ENCODE measurements around the gene LHB. TPM values are rescaled to one million over a fixed set of nuclear protein-coding genes. Genes with fewer than 3 reads are reported as not detected.

Gene LHB
- total RNA-seq, 1 experiment from 2014 or later, result not detected

DNA sequence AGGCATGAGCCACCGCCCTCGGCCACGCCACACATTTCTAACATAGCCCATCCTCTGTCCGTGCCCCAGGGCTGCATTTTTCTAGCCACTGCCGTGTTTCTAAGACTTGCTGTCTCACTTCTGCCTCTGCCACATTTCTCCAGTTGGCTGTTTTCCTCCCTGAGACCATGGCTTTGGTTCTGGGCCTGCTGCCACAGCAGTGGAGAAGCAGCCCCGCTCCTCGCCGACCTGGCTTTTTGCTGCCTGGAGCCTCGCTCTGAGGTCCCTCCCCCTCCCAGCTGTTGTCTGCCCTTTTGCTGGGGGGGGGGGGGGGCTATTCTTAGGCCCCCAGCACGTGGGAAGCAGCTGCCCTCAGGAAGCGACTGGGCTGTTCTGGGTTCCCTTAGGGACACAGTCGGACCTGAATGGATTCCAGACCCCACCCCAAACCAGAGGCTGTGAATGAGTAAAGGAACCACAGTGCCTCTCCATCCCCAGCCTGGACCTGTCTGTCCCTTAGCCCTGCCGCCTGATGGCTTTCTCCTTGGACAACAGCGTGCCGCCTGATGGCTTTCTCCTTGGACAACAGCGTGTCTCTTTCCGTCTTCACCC, 27.1 kb downstream of the LHB start:
- Histone ChIP-seq H2BK15ac (ENCODE audit: low read depth, low read length) (no peak overlapping the region), H3K27ac (ENCODE audit: insufficient read length, low read depth, low read length) (no peak overlapping the region), H3K4me1 (ENCODE audit: insufficient read depth, low read length) (no peaks in the 10 kb centered on the region; the same call in 1 of the 2 replicates), H3T11ph (ENCODE audit: low read length) (no peak overlapping the region), H2AK5ac (ENCODE audit: insufficient read length, low read length) (no peak overlapping the region), H4K8ac (replicated peaks; ENCODE audit: insufficient read length, low read depth, low read length) (no peak overlapping the region), H3K18ac (ENCODE audit: insufficient read length, low read depth, low read length) (no peak overlapping the region), H3K79me2 (ENCODE audit: insufficient read depth, low read length) (peaks cover 5% of the 10 kb centered on the region; the same call in 1 of the 2 replicates), H4K20me1 (ENCODE audit: control insufficient read depth, insufficient read depth, insufficient read length) (no peaks in the 10 kb centered on the region), H3K79me1 (ENCODE audit: insufficient read depth, low read depth, low read length, poor library complexity, severe bottlenecking) (no peaks in the 10 kb centered on the region), H3K23ac (ENCODE audit: insufficient read length, low read depth, low read length) (no peak overlapping the region), H3K9ac (ENCODE audit: extremely low read depth, insufficient read length, low read length) (no peak overlapping the region), H3K4me2 (ENCODE audit: insufficient read depth, insufficient read length, low read length) (no peak overlapping the region), H3K14ac (ENCODE audit: insufficient read depth, low read length) (no peak overlapping the region), H3K23me2 (ENCODE audit: insufficient read length, low read depth, low read length, poor library complexity, severe bottlenecking) (peaks cover 8% of the 10 kb centered on the region), H2BK12ac (ENCODE audit: insufficient read length, low read depth, low read length) (no peak overlapping the region), H3K27me3 (ENCODE audit: insufficient read depth, low read length) (no peaks in the 10 kb centered on the region), H2BK20ac (ENCODE audit: low read depth, low read length, poor library complexity, severe bottlenecking) (no peak overlapping the region), H3K56ac (ENCODE audit: insufficient read length, low read depth, low read length) (no peak overlapping the region), H2BK5ac (ENCODE audit: insufficient read length, low read length) (no peak overlapping the region), H3K9me3 (ENCODE audit: control insufficient read depth, low read depth, low read length) (no peaks in the 10 kb centered on the region), H2AFZ (ENCODE audit: low read length) (no peak overlapping the region), H4K91ac (ENCODE audit: insufficient read length, low read depth, low read length) (no peak overlapping the region), H4K5ac (ENCODE audit: insufficient read length, low read depth, low read length) (no peak overlapping the region), H3K4ac (ENCODE audit: low read depth, low read length) (no peak overlapping the region), H2BK120ac (ENCODE audit: low read depth, low read length, poor library complexity, severe bottlenecking) (no peak overlapping the region)
- peaks cover 25 to 30% of the 10 kb centered on the region in 2 experiments for H3K4me1 Mint-ChIP-seq
- no peaks in the 10 kb centered on the region for H3K27me3 Mint-ChIP-seq (ENCODE audit: low read depth)
- TF ChIP-seq, protein P1, sequence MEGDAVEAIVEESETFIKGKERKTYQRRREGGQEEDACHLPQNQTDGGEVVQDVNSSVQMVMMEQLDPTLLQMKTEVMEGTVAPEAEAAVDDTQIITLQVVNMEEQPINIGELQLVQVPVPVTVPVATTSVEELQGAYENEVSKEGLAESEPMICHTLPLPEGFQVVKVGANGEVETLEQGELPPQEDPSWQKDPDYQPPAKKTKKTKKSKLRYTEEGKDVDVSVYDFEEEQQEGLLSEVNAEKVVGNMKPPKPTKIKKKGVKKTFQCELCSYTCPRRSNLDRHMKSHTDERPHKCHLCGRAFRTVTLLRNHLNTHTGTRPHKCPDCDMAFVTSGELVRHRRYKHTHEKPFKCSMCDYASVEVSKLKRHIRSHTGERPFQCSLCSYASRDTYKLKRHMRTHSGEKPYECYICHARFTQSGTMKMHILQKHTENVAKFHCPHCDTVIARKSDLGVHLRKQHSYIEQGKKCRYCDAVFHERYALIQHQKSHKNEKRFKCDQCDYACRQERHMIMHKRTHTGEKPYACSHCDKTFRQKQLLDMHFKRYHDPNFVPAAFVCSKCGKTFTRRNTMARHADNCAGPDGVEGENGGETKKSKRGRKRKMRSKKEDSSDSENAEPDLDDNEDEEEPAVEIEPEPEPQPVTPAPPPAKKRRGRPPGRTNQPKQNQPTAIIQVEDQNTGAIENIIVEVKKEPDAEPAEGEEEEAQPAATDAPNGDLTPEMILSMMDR (conservative IDR thresholded peaks at IDR 0.05), result no peak
- no peak for DNase-seq
- no peaks in the 10 kb centered on the region for H3K9me3 Mint-ChIP-seq
- no CpG with 5 or more reads among the region's 17 CpGs for WGBS (ENCODE audit: extremely low coverage, insufficient read length, low lambda C conversion rate)
- peak overlapping the region; percentile 2 to 16; a peak in 2 of 5 replicates for H3K4me3 Mint-ChIP-seq
- peak overlapping the region in 2 of 3 experiments; percentile 32 to 47; a peak in 2 of 7 replicates for H3K27ac Mint-ChIP-seq
- peaks cover 20 to 52% (median 51%) of the 10 kb centered on the region in 3 experiments for H3K36me3 Mint-ChIP-seq (ENCODE audit: insufficient read depth in 1 of 3, low read depth in 3 of 3)
